Activated CD4-positive, alpha-beta T cell treated with anti-CD3 and anti-CD28 coated beads, Interleukin-2, amount 10 ng/mL, durations not matched to agents 7 days and 5 days (primary cell): ENCODE data around the gene MYO1B. TPM values are rescaled to one million over a fixed set of nuclear protein-coding genes. Genes with fewer than 3 reads are reported as not detected.

ENCODE experiments used
- CTCF ChIA-PET: fragments of 350-600 bp; sonication (Branson Sonifier 250); formaldehyde crosslinking; loops from one replicate; lab custom pipeline; 2021; ENCODE audit warnings: antibody characterized with exemption; lab: Charles Lee
- POLR2A ChIA-PET: fragments of 350-600 bp; sonication (Branson Sonifier 250); formaldehyde crosslinking; loops from one replicate; lab custom pipeline; 2021; ENCODE audit warnings: antibody characterized with exemption; lab: Charles Lee
- DNase-seq: peaks from one replicate; pipeline ENCODE4 v3.0.0-alpha.2; 2020
- H3K27ac Mint-ChIP-seq: one replicate; pipeline ENCODE4 v1.8.0; 2021; ENCODE audit warnings: mild to moderate bottlenecking, moderate library complexity, mixed read lengths
- H3K27me3 Mint-ChIP-seq: one replicate; pipeline ENCODE4 v1.8.0; 2021; ENCODE audit warnings: mixed read lengths
- H3K36me3 Mint-ChIP-seq: one replicate; pipeline ENCODE4 v1.8.0; 2021; ENCODE audit warnings: low read depth, mixed read lengths
- H3K4me1 Mint-ChIP-seq: one replicate; pipeline ENCODE4 v1.8.0; 2021; ENCODE audit warnings: mixed read lengths
- H3K4me3 Mint-ChIP-seq: one replicate; pipeline ENCODE4 v1.8.0; 2021; ENCODE audit warnings: mild to moderate bottlenecking, moderate library complexity, mixed read lengths
- H3K9me3 Mint-ChIP-seq: one replicate; pipeline ENCODE4 v1.8.0; 2021; ENCODE audit warnings: mixed read lengths
- total RNA-seq, 2 experiments: library from RNA; stranded (reverse); gene quantifications; one replicate each; pipeline ENCODE4 v1.2.3, GENCODE V29; 2021

Gene MYO1B
- total RNA-seq, 2 experiments from 2014 or later = 0.74 to 0.98 TPM

- H3K4me1 Mint-ChIP-seq = no peaks in the 10 kb centered on the region
- POLR2A ChIA-PET = no interaction called here
- CTCF ChIA-PET = interaction anchor here (0.9 kb wide), 1 partner anchor 14 kb away, joined by 6 read pairs; no protein-coding TSS in a partner anchor
- no peaks in the 10 kb centered on the region for H3K36me3 Mint-ChIP-seq
- DNase-seq = no peak
- no peaks in the 10 kb centered on the region for H3K27me3 Mint-ChIP-seq
- no peaks in the 10 kb centered on the region for H3K9me3 Mint-ChIP-seq
- no peak overlapping the region for H3K4me3 Mint-ChIP-seq
- no peak overlapping the region for H3K27ac Mint-ChIP-seq
Measured at GRCh38 chr2:191347881-191348280, 102.7 kb downstream of the MYO1B start.

GRCh38 chr2:191349990-191350389 is 104.8 kb downstream of the MYO1B start:
- H3K27me3 Mint-ChIP-seq = no peaks in the 10 kb centered on the region
- POLR2A ChIA-PET = no interaction called here
- H3K4me1 Mint-ChIP-seq = no peaks in the 10 kb centered on the region
- H3K9me3 Mint-ChIP-seq = no peaks in the 10 kb centered on the region
- no peak for DNase-seq
- H3K27ac Mint-ChIP-seq = no peak overlapping the region
- no peak overlapping the region for H3K4me3 Mint-ChIP-seq
- CTCF ChIA-PET = no interaction called here
- no peaks in the 10 kb centered on the region for H3K36me3 Mint-ChIP-seq

GRCh38 chr2:191350826-191351225 is 105.6 kb downstream of the MYO1B start:
- Mint-ChIP-seq H3K4me3 (no peak overlapping the region), H3K4me1 (no peaks in the 10 kb centered on the region), H3K27ac (no peak overlapping the region), H3K9me3 (no peaks in the 10 kb centered on the region), H3K36me3 (no peaks in the 10 kb centered on the region), H3K27me3 (no peaks in the 10 kb centered on the region)
- no peak for DNase-seq
- ChIA-PET POLR2A (no interaction called here), CTCF (no interaction called here)

- Mint-ChIP-seq H3K4me1 (no peaks in the 10 kb centered on the region), H3K27ac (no peak overlapping the region), H3K4me3 (no peak overlapping the region), H3K9me3 (no peaks in the 10 kb centered on the region), H3K27me3 (no peaks in the 10 kb centered on the region), H3K36me3 (no peaks in the 10 kb centered on the region)
- CTCF ChIA-PET = no interaction called here
- no peak for DNase-seq
- POLR2A ChIA-PET = no interaction called here
Measured at GRCh38 chr2:191351298-191351697, 106.1 kb downstream of the MYO1B start.

- H3K4me1 Mint-ChIP-seq = no peaks in the 10 kb centered on the region
- POLR2A ChIA-PET = no interaction called here
- H3K27me3 Mint-ChIP-seq = no peaks in the 10 kb centered on the region
- no peak overlapping the region for H3K27ac Mint-ChIP-seq
- DNase-seq = no peak
- H3K36me3 Mint-ChIP-seq = no peaks in the 10 kb centered on the region
- no peaks in the 10 kb centered on the region for H3K9me3 Mint-ChIP-seq
- CTCF ChIA-PET = no interaction called here
- no peak overlapping the region for H3K4me3 Mint-ChIP-seq
Measured at GRCh38 chr2:191351921-191352320, 106.7 kb downstream of the MYO1B start.

GRCh38 chr2:191352536-191352935 is 107.3 kb downstream of the MYO1B start:
- CTCF ChIA-PET = no interaction called here
- Mint-ChIP-seq H3K27me3 (no peaks in the 10 kb centered on the region), H3K36me3 (no peaks in the 10 kb centered on the region), H3K27ac (no peak overlapping the region), H3K9me3 (no peaks in the 10 kb centered on the region), H3K4me1 (no peaks in the 10 kb centered on the region), H3K4me3 (no peak overlapping the region)
- POLR2A ChIA-PET = no interaction called here
- DNase-seq = no peak

GRCh38 chr2:191355170-191355758 is 110.1 kb downstream of the MYO1B start:
- H3K27ac Mint-ChIP-seq = no peak overlapping the region
- DNase-seq = no peak
- no peaks in the 10 kb centered on the region for H3K27me3 Mint-ChIP-seq
- H3K4me1 Mint-ChIP-seq = no peaks in the 10 kb centered on the region
- ChIA-PET CTCF (interaction anchor here (0.6 to 1.9 kb wide), 2 partner anchors 9 to 305 kb away, joined by 4 to 5 read pairs; no protein-coding TSS in a partner anchor), POLR2A (interaction anchor here (0.8 kb wide), 1 partner anchor 10 kb away, joined by 4 read pairs; no protein-coding TSS in a partner anchor)
- no peaks in the 10 kb centered on the region for H3K9me3 Mint-ChIP-seq
- no peaks in the 10 kb centered on the region for H3K36me3 Mint-ChIP-seq
- H3K4me3 Mint-ChIP-seq = no peak overlapping the region

GRCh38 chr2:191357678-191358077 is 112.5 kb downstream of the MYO1B start:
- Mint-ChIP-seq H3K36me3 (no peaks in the 10 kb centered on the region), H3K27ac (no peak overlapping the region), H3K27me3 (no peaks in the 10 kb centered on the region), H3K4me3 (no peak overlapping the region), H3K9me3 (no peaks in the 10 kb centered on the region), H3K4me1 (no peaks in the 10 kb centered on the region)
- ChIA-PET POLR2A (no interaction called here), CTCF (no interaction called here)
- DNase-seq = no peak

GRCh38 chr2:191358325-191359025 is 113.3 kb downstream of the MYO1B start:
- H3K27ac Mint-ChIP-seq = no peak overlapping the region
- POLR2A ChIA-PET = no interaction called here
- no peaks in the 10 kb centered on the region for H3K4me1 Mint-ChIP-seq
- CTCF ChIA-PET = interaction anchor here (0.8 kb wide), 1 partner anchor 488 kb away, joined by 3 read pairs; no protein-coding TSS in a partner anchor
- no peak overlapping the region for H3K4me3 Mint-ChIP-seq
- no peak for DNase-seq
- no peaks in the 10 kb centered on the region for H3K9me3 Mint-ChIP-seq
- H3K27me3 Mint-ChIP-seq = no peaks in the 10 kb centered on the region
- no peaks in the 10 kb centered on the region for H3K36me3 Mint-ChIP-seq

- no peak for DNase-seq
- CTCF ChIA-PET = interaction anchor here (0.8 kb wide), 1 partner anchor 487 kb away, joined by 3 read pairs; no protein-coding TSS in a partner anchor
Measured at GRCh38 chr2:191359133-191359532, 113.9 kb downstream of the MYO1B start.

GRCh38 chr2:191360918-191361317 is 115.7 kb downstream of the MYO1B start:
- DNase-seq = no peak
- POLR2A ChIA-PET = no interaction called here
- no peaks in the 10 kb centered on the region for H3K4me1 Mint-ChIP-seq
- no peaks in the 10 kb centered on the region for H3K36me3 Mint-ChIP-seq
- no peak overlapping the region for H3K27ac Mint-ChIP-seq
- H3K9me3 Mint-ChIP-seq = no peaks in the 10 kb centered on the region
- no peak overlapping the region for H3K4me3 Mint-ChIP-seq
- H3K27me3 Mint-ChIP-seq = no peaks in the 10 kb centered on the region
- CTCF ChIA-PET = no interaction called here

More at GRCh38 chr2:191359133-191359532, 113.9 kb downstream of the MYO1B start:
- Mint-ChIP-seq H3K4me3 (no peak overlapping the region), H3K36me3 (no peaks in the 10 kb centered on the region), H3K9me3 (no peaks in the 10 kb centered on the region), H3K27ac (no peak overlapping the region), H3K4me1 (no peaks in the 10 kb centered on the region), H3K27me3 (no peaks in the 10 kb centered on the region)
- POLR2A ChIA-PET = no interaction called here

GRCh38 chr2:191362841-191363240 is 117.6 kb downstream of the MYO1B start:
- CTCF ChIA-PET = interaction anchor here (0.6 to 0.9 kb wide), 3 partner anchors 24 to 105 kb away, joined by 3 to 4 read pairs (median 4); no protein-coding TSS in a partner anchor
- H3K4me1 Mint-ChIP-seq = no peaks in the 10 kb centered on the region
- POLR2A ChIA-PET = no interaction called here

GRCh38 chr2:191363267-191363666 is 118.1 kb downstream of the MYO1B start:
- no peak overlapping the region for H3K4me3 Mint-ChIP-seq
- POLR2A ChIA-PET = no interaction called here
- no peaks in the 10 kb centered on the region for H3K9me3 Mint-ChIP-seq
- DNase-seq = no peak
- H3K36me3 Mint-ChIP-seq = no peaks in the 10 kb centered on the region
- H3K4me1 Mint-ChIP-seq = no peaks in the 10 kb centered on the region
- CTCF ChIA-PET = interaction anchor here (0.6 to 1.8 kb wide), 5 partner anchors 8 to 799 kb away, joined by 3 to 5 read pairs (median 4); no protein-coding TSS in a partner anchor
- no peak overlapping the region for H3K27ac Mint-ChIP-seq
- H3K27me3 Mint-ChIP-seq = no peaks in the 10 kb centered on the region

More at GRCh38 chr2:191362841-191363240, 117.6 kb downstream of the MYO1B start:
- Mint-ChIP-seq H3K27me3 (no peaks in the 10 kb centered on the region), H3K9me3 (no peaks in the 10 kb centered on the region), H3K36me3 (no peaks in the 10 kb centered on the region), H3K4me3 (no peak overlapping the region), H3K27ac (no peak overlapping the region)
- DNase-seq = no peak
